HG03066 (cell line): ENCODE results near the gene MDK.

Experiments
- ATAC-seq: cut with Tn5 transposase; IDR thresholded peaks from one replicate; pipeline ENCODE4 v1.9.1; 2021; ENCODE audit warnings: low read depth; ENCODE audit not compliant: unreplicated experiment

The MDK gene

GRCh38 chr11:46381819-46382645, 563 bp downstream of the MDK start:
- ATAC-seq, result no peak

- no peak for ATAC-seq
Measured at GRCh38 chr11:46382646-46383403, 1.4 kb downstream of the MDK start.

- ATAC-seq, result no peak
Measured at GRCh38 chr11:46383404-46383758, 1.9 kb downstream of the MDK start.

- no peak for ATAC-seq
Measured at GRCh38 chr11:46383974-46384701, 2.7 kb downstream of the MDK start.

GRCh38 chr11:46385169-46386004, 3.9 kb downstream of the MDK start:
- ATAC-seq, result no peak

GRCh38 chr11:46386005-46386578, 4.6 kb downstream of the MDK start:
- no peak for ATAC-seq

- no peak for ATAC-seq
Measured at GRCh38 chr11:46386674-46387073, 5.2 kb downstream of the MDK start.

- ATAC-seq, result no peak
Measured at GRCh38 chr11:46387456-46387855, 6.0 kb downstream of the MDK start.

GRCh38 chr11:46387919-46388618, 6.6 kb downstream of the MDK start:
- ATAC-seq, result no peak

GRCh38 chr11:46388619-46389449, 7.4 kb downstream of the MDK start:
- no peak for ATAC-seq

- no peak for ATAC-seq
Measured at GRCh38 chr11:46389450-46390330, 8.2 kb downstream of the MDK start.

- ATAC-seq, result no peak
Measured at GRCh38 chr11:46390331-46391171, 9.1 kb downstream of the MDK start.

- no peak for ATAC-seq
Measured at GRCh38 chr11:46391186-46391577, 9.7 kb downstream of the MDK start.

- no peak for ATAC-seq
Measured at GRCh38 chr11:46391578-46392420, 10.3 kb downstream of the MDK start, which contains the start of gene CHRM4. Gene CHRM4 (minus strand): TSS chr11:46391776. CDS start chr11:46386557, 5,219 bp downstream.

- peak; percentile 68 for ATAC-seq
Measured at GRCh38 chr11:46392421-46393230, 11.2 kb downstream of the MDK start.
